IPS DF 4.7 (cell line): Measurements from ENCODE around the gene CMIP.

Experiments used
- DNase-seq: peaks from one replicate; pipeline ENCODE4 v3.0.0-alpha.2; 2013; ENCODE audit warnings: low spot score; ENCODE audit errors: extremely low read depth

CMIP gene

GRCh38 chr16:81712681-81713080, 268.1 kb downstream of the CMIP start:
- no peak for DNase-seq

GRCh38 chr16:81713295-81713772, 268.7 kb downstream of the CMIP start:
- no peak for DNase-seq

GRCh38 chr16:81713796-81714195, 269.2 kb downstream of the CMIP start:
- no peak for DNase-seq

DNA sequence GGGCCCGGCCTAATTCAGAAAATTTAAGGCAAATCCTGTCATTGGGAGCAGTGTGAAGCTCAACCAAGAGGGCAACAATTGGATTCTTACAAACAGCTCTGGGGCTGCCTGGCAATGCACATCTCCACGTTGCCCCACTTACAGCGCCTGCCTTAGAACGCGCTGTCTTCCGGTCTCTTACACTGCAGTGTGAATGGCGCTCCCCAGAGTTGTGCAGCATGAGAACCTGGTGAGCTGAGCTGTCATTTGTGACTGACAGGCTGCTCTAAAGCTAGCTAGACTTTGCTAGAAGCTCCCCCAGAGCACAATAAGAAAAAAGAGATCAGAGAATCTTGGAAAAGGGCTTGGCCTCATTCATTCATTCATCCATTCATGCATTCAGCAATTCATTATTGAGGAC, 270.0 kb downstream of the CMIP start:
- no peak for DNase-seq

DNA sequence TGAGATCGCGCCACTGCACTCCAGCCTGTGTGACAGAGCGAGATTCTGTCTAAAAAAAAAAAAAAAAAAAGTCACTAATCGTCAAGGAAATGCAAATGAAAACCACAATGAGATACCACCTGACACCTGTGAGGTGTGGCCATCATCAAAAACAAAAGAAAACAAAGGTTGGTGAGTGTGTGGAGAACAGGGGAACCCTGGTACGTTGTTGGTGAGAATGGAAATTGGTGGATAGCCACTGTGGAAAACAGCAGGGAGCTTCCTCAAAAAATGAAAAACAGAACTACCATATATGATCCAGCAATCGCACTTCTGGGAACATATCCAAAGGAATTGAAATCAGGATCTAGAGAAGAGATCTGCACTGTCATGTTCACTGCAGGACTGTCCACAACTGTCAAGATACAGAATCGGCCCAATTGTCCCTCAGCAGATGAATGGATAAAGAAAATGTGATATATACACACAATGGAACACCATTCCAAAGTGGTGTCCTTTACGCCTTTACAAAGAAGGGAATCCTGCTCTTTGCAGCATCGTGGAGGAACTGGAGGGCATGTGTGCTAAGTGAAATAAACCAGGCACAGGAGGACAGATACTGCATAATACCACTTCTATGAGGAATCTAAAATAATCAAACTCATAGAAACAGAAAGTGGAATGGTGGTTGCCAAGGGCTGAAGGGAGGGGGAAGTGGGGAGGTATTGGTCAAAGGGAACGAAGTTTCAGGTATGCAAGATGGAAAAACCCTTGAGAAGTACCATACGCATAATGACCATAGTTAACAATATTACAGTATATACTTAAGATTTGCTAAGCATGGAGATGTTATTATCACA, 271.0 kb downstream of the CMIP start:
- DNase-seq: no peak

- DNase-seq: no peak
Measured at GRCh38 chr16:81716478-81717225, 272.0 kb downstream of the CMIP start.

DNA sequence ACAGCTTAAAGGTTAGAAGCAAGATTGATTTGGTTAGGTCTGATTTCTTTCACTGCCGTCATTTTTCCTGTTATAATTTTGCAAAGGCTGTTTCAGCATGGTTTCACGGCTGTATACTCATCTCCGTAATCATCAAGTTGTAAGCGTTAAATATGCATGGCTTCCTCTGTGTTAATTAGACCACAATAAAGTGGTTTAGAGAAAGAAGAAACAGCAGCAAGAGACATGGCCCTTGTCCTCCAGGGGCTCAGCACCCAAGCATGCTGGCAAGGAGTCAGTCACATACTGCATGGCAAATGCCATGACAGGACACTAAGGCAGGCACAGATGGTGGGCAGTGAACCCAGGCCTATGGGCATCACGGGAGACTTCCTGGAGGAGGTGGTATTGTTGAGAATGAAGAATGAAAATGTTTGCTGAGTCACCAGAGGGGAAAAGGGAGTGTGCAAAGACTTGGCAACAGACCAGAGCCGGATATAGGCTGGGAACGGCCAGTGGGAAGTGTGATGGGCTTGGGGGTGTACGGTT, 273.1 kb downstream of the CMIP start:
- no peak for DNase-seq

- no peak for DNase-seq
Measured at GRCh38 chr16:81718637-81719036, 274.0 kb downstream of the CMIP start.

DNA sequence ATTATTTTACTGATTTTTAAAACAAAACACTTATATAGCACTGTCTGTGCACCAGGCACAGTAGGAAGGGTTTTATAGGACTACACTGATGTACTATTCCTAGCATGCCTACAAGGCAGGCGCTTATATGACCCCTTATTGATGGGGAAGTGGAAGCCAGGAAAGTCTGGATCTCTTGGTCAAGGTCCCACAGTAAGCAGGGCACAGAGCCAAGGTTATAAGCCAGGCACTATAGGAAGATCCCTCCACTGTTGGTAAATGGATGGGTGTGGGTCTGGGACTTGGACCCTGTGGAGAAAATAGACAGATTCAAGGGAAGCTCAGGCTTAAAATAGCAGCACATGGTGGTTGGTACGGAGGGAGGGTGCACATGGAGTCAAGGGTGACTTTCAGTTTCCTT, 275.4 kb downstream of the CMIP start:
- no peak for DNase-seq

DNA sequence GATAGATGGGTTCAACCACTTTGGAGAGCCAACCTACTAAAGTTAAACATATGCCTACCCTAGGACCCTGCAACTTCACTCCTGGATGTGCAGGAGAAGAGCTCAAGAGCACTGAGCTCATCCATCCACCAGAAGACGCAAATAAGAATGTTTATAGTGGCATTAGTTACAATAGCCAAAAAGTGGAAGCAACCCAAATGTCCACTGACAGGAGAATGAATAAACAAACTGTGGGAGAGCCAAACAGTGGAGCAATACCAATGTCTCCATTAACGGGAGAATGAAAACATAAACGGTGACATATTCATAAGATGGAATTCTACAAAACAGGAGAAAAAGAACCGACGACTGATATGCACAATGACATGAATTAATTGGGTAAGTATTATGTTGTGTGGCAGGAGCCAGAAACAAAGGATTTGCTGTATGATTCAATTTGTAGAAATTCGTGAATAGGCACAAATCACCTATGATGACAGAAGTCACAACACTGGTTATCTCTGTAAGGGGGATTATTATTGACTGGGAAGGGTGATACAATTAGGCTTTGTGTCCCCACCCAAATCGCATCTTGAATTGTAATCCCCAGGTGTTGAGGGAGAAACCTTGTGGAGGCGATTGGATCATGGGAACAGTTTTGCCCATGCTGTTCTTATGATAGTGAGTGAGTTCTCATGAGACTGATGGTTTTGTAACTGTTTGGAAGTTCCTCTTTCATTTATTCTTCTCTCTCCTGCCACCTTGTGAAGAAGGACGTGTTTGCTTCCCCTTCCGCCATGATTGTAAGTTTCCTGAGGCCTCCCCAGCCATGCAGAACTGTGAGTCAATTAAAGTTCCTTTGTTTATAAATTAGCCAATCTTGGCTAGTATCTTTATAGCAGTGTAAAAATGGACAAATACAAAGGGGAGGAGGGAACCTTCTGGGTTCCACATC, 276.6 kb downstream of the CMIP start:
- no peak for DNase-seq

DNA sequence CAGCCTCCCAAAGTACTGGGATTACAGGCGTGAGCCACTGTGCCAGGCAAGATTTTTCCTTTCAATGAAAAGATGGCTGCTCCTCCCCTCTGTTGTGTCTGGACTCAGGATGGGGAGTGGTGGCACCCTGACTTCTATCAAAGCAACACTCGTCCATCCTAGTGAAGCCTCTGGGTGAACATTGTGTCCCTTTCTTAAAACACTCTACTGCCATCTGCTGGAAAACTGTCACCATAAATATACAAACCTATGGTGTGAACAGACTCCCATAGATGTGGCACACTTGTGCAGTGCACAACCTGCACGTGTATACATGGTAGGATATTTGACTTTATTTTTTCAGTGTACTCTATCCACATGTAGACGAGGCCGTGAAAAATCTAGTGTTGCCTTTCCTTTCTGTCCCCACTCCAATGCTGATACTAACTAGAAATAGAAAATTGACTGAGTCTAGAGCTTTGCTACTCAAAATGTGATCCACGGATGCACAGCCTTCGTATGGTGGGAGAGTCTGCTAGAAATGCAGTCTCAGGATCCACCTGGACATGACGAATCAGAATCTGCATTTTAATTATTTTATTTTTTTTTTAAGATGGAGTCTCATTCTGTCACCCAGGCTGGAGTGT, 278.6 kb downstream of the CMIP start:
- DNase-seq: no peak

DNA sequence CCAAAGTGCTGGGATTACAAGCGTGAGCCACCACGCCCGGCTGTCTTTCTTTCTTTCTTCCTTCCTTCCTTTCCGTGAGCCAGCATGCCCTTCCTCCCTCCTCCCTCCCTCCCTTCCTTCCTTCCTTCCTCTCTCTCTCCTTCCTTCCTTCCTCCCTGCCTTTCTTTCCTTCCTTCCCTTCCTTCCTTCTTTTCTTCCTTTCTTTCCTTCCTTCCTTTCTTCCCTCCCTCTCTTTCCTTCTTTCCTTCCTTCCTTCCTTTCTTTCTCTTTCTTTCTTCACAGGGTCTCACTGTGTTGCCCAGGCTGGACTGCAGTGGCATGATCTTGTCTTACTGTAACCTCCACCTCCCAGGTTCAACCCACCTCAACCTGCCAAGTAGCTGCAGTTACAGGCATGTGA, 283.8 kb downstream of the CMIP start:
- DNase-seq: no peak

DNA sequence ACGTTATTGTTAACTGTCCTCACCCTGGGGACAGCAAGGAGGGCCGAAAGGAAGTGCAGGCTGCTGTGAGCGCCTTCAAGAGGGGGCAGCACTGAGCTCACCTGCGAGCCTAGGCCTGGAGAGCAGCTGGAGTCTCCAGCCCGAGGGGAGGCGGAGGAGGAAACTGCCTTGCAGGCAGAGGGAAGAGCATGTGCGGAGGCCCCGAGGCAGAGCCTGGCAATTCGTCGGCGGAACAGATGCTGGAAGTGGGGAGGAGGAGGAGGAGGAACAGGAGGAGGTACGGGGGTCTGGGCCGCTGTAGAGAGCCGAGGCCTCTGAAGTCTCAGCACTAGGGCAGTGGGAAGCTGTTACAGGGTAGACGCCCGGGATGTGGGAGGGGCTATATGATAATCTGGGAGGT, 284.8 kb downstream of the CMIP start:
- DNase-seq: no peak

GRCh38 chr16:81730090-81731051, 285.8 kb downstream of the CMIP start:
- DNase-seq: peak; percentile 96

DNA sequence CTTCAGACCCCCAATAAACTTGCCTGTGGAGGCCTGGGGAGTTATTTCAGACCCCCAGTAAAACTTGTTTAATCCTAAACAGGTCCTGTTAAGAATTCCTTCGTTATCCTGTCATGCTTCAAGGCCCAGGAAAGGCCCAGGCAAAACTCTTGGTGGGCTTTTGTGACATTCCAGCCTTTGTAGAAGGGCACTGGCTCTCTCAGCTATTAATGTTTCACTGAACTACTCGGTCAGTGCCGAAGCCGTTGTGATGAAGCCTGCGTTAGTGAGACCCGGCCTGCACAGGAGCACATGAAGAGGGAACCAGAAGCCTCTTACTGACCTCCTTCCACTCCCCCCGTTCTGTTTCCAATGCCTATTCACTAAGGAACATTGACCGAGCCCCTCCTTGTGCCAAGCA, 287.0 kb downstream of the CMIP start:
- no peak for DNase-seq

- no peak for DNase-seq
Measured at GRCh38 chr16:81732699-81733098, 288.1 kb downstream of the CMIP start.

GRCh38 chr16:81733295-81733694, 288.7 kb downstream of the CMIP start:
- DNase-seq: no peak

- DNase-seq: no peak
Measured at GRCh38 chr16:81734632-81735434, 290.2 kb downstream of the CMIP start.
